HepG2 (cell line): ENCODE measurements around the gene TMUB1. TPM values are rescaled to one million over a fixed set of nuclear protein-coding genes. Genes with fewer than 3 reads are reported as not detected.

Source experiments
- ETV5 ChIP-seq: IDR thresholded peaks from 2 replicates; pipeline ENCODE4 v1.6.1; 2018; ENCODE audit warnings: missing biosample characterization, missing genetic modification reagents, inconsistent platforms, borderline replicate concordance
- HOXA3 ChIP-seq: sonication (generic); formaldehyde crosslinking; IDR thresholded peaks from 2 replicates; pipeline ENCODE4 v1.5.0; 2020; ENCODE audit warnings: missing genetic modification reagents
- NFIB ChIP-seq: sonication (generic); formaldehyde crosslinking; IDR thresholded peaks from 2 replicates; pipeline ENCODE4 v1.9.0; 2021; ENCODE audit warnings: missing genetic modification reagents, mild to moderate bottlenecking, borderline replicate concordance
- SPEN ChIP-seq: sonication (generic); formaldehyde crosslinking; IDR thresholded peaks from 2 replicates; pipeline ENCODE4 v1.5.1; 2020; ENCODE audit warnings: low read depth, mild to moderate bottlenecking, missing genetic modification reagents
- SRSF9 ChIP-seq: fragments of 200-400 bp; formaldehyde crosslinking; IDR thresholded peaks from 2 replicates; pipeline ENCODE4 v1.6.1; 2018; ENCODE audit warnings: borderline replicate concordance, mild to moderate bottlenecking, low read depth, low read length; ENCODE audit not compliant: insufficient read depth, poor library complexity, severe bottlenecking
- TEAD2 ChIP-seq: sonication (generic); formaldehyde crosslinking; IDR thresholded peaks from 2 replicates; pipeline ENCODE4 v1.9.0; 2021; ENCODE audit warnings: missing genetic modification reagents
- TFDP1 ChIP-seq: IDR thresholded peaks from 2 replicates; pipeline ENCODE4 v1.6.1; 2016; ENCODE audit warnings: missing compliant biosample characterization, missing genetic modification reagents, borderline replicate concordance
- U2AF1 ChIP-seq: fragments of 200-400 bp; formaldehyde crosslinking; optimal IDR thresholded peaks from 2 replicates; pipeline ENCODE3; 2017; ENCODE audit warnings: mild to moderate bottlenecking, low read depth, low read length
- ZBTB44 ChIP-seq: sonication (generic); formaldehyde crosslinking; IDR thresholded peaks from 2 replicates; pipeline ENCODE4 v1.4.0; 2020; ENCODE audit warnings: missing genetic modification reagents
- ZMAT3 ChIP-seq: sonication (generic); formaldehyde crosslinking; conservative IDR thresholded peaks from 2 replicates; pipeline ENCODE4 v1.7.0; 2021; ENCODE audit warnings: missing genetic modification reagents
- ZNF318 ChIP-seq: sonication (generic); formaldehyde crosslinking; IDR thresholded peaks from 2 replicates; pipeline ENCODE4 v1.4.0; 2020; ENCODE audit warnings: mild to moderate bottlenecking, missing genetic modification reagents
- ZNF501 ChIP-seq: sonication (generic); formaldehyde crosslinking; IDR thresholded peaks from 2 replicates; pipeline ENCODE4 v1.5.1; 2020; ENCODE audit warnings: mild to moderate bottlenecking, moderate library complexity, missing genetic modification reagents
- ZNF616 ChIP-seq: sonication (generic); formaldehyde crosslinking; IDR thresholded peaks from 2 replicates; pipeline ENCODE4 v1.5.0; 2020; ENCODE audit warnings: low read depth, mild to moderate bottlenecking, missing genetic modification reagents
- polyA plus RNA-seq, 8 experiments: library from polyadenylated mRNA; depleted of rRNA in 3 of 8; stranded (reverse) in 7 of 8; unstranded in 1 of 8; fragments of >200 nt; fragmentation: Illumina TruSeq in 4 of 8; extraction: Trizol in 4 of 8; gene quantifications; 2 replicates each; pipeline versions ENCODE4 v1.2.1 to v1.2.3, GENCODE V29; 2011 to 2016; ENCODE audit warnings: low read depth in 4 of 8, missing spikeins in 1 of 8, mixed read lengths in 1 of 8; ENCODE audit not compliant: insufficient read depth in 1 of 8
- total RNA-seq, 5 experiments: library from RNA; depleted of rRNA; stranded (reverse); fragments of >200 nt; fragmentation: Illumina TruSeq; extraction: Trizol; gene quantifications; 2 replicates each; pipeline ENCODE4 v1.2.3, GENCODE V29; 2016; ENCODE audit warnings: low read depth in 1 of 5

Gene TMUB1
- total and polyA plus RNA-seq, 2 of the 13 experiments (the other 11 are each of a cell fraction or from before 2014, with no cell fraction given), result 44.8 to 51.6 TPM

- TF ChIP-seq ZNF318 (no peak), U2AF1 (no peak), ZNF501 (CRISPR knock-in tag) (0 out of 2 replicates have a peak, but pooled peaks have one; percentile 45), ETV5 (peak; percentile 69), NFIB (no peak), ZNF616 (CRISPR knock-in tag) (no peak), SRSF9 (no peak), SPEN (peak; percentile 46; the same call in 1 of the 2 replicates), TFDP1 (peak; percentile 61; the same call in 1 of the 2 replicates), TEAD2 (0 out of 2 replicates have a peak, but pooled peaks have one; percentile 49), ZBTB44 (CRISPR knock-in tag) (no peak), HOXA3 (CRISPR knock-in tag) (peak; percentile 63), ZMAT3 (CRISPR knock-in tag) (0 out of 2 replicates have a peak, but pooled peaks have one; percentile 24)
Measured at GRCh38 chr7:151083071-151083823, at the start of gene TMUB1 (continued).
